NCI-H1417 (cell line): ENCODE data around the gene CACNA1I.

Experiments used
- DNase-seq, 3 experiments: peaks; one replicate each; lab custom pipeline; 2025; lab: John Stamatoyannopoulos, UW

Gene CACNA1I

DNA sequence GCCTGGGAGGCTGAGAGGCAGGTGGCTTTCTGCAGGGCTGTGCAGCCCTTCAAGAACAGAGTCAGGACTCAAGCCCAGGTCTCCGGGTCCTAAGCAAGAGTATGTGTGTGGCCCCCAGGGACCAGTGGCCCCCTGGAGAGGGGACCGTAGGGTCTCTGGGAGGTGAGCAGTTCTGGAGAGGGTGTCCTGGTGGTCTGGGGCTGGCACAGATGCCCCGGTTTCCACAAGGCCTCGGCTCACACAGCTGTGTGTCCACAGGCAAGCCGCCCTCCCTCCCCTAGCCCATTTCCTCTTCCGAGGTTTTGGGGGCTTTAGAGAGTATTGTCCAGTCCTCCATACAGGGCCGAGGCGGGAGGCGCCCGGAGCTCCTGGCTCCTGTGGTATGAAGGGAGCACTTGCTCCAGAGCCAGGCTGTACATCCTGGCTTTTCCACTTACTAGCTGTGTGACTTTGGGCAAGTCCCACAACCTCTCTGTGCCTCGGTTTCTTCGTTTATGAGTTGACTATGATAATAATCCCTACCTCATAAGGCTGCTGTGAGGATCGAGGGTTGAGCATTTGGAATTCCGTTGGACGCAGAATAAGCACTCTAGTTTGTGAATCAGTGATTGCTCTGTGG lies 34.6 kb upstream of the CACNA1I start:
- no peak for DNase-seq

DNA sequence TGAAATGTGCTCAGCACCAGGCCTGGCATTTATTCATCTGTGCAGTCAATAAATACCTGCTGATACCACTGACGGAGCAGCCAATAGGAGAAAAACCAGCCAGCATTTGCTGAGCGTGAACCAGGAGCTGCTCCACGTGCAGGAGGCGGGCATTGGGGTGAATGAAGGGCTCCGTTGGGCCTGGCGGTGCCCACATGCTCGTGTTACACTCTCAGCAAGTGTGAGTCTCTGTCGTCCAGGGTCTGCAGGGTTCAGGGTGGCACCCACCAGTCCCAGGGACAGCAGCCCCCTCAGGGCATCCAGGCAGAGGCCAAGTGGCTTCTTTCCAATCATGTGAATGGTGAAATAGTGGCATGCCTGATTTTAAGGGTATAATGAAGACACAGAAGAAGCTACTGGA lies 33.8 kb upstream of the CACNA1I start:
- DNase-seq = no peak

DNA sequence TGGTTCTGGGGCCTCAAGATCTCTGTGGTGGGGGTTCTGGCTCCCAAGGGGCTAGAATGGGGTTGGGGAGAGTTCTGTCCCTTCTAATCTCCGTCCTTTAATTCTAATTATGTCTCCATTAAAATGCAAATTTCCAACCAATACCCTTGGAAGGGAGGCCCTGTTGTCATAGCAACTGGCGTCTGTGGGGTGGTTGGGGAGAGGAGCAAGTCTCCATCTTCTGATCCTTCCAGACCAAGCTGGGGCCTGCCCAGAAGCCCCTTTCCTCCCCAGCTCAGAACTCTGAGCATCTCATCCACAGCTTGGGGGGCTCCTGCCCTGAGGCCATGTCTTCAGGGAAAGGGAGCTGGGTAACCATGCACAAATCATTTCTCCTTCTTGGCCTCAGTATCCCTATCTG lies 32.6 kb upstream of the CACNA1I start:
- no peak for DNase-seq

GRCh38 chr22:39543095-39543494 lies 27.5 kb upstream of the CACNA1I start:
- DNase-seq = no peak

GRCh38 chr22:39545386-39546365 lies 24.9 kb upstream of the CACNA1I start:
- DNase-seq = no peak

DNA sequence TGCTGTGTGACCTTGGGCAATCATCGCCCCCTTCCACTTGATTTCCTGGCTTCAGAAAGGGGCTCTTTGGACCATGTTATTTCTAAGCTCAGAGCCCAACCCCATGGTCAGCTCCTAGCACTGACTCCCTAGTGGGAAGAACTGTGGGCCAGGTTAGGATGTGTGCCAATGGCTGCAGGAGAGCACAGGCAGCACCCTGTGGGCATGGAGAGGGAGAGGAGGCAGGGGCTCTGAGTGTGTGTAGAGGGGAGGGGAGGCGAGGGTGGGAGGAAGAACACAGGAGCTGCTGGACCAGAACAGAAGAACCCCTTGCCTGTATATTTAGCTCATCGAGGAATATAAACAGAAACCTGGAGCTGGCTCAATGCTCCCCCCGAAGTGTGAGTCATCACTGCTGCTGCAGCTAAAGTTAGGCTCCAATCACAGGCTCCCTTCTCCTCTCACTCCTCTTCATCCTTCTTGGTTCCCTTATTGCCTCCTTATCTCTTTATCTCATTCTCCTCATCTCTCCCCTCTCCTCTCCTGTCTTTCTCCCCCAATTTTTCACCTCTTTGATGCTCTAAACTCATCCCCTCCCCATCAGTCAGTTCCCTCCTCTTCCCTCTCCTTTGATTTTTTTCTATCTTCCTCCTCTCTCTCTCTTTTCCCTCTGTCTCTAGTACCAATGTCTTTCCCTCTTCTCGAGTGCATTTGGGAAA lies 23.5 kb upstream of the CACNA1I start:
- peak in 1 of 3 experiments; percentile 19 for DNase-seq

DNA sequence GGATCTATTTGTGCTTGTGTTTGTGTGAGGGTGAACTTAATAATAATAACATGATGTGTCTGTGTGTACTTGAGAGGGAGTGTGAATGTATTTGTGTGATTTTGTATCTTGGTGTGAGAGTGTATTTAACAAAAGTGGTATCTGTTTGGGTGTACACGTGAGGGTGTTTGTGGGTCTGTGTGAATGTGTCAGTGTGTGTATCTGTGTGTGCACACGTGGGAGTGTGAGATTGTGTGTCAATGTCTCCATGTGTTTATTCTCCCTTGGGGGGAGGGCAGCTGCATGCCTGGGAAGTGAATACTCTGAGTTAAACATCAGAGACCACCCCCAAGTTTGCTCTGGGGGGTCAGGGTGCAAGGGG lies 23.0 kb upstream of the CACNA1I start:
- no peak for DNase-seq

DNA sequence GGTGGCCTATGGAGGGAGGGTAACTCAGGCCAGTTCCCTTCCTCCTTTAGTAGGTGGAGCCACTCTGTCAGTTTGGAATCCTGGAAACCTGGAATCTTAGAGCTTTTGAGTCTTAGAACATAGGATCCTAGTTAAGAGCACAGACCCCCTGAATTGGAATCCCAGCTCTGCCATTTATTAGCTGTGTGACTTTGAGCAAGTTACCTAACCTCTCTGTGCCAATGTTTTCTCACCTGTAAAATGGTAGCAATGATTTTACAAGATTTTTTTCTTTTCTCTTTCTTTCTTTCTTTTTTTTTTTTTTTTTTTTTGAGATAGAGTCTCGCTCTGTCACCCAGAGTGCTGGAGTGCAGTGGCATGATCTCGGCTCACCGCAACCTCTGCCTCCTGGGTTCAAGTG lies 17.1 kb upstream of the CACNA1I start:
- no peak for DNase-seq

DNA sequence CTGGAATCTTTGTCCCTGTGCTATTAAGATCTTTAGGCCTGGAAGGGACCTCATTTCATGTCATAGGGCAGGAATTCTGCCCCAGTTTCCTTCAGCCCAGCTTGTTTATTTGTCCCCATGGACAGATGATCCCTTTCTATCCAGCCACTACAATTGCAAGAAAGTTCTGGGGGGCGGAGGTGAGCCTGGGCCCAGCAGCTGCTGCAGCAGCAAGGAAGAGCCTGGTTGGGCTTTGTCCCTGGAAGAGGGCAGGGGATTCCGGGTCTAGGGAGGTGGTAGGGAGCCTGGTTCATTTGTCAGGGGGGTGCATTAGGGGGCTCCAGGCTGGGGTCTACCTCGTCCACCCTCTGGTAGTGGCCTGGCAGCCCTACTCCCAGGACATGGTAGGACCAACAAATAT lies 16.4 kb upstream of the CACNA1I start:
- no peak for DNase-seq

GRCh38 chr22:39556970-39557841 lies 13.3 kb upstream of the CACNA1I start:
- peak in 2 of 3 experiments; percentile 35 to 58 for DNase-seq

GRCh38 chr22:39558254-39558727 lies 12.3 kb upstream of the CACNA1I start:
- no peak for DNase-seq

- DNase-seq = no peak
These were observed 11.6 kb upstream of the CACNA1I start for GRCh38 chr22:39558950-39559349.

DNA sequence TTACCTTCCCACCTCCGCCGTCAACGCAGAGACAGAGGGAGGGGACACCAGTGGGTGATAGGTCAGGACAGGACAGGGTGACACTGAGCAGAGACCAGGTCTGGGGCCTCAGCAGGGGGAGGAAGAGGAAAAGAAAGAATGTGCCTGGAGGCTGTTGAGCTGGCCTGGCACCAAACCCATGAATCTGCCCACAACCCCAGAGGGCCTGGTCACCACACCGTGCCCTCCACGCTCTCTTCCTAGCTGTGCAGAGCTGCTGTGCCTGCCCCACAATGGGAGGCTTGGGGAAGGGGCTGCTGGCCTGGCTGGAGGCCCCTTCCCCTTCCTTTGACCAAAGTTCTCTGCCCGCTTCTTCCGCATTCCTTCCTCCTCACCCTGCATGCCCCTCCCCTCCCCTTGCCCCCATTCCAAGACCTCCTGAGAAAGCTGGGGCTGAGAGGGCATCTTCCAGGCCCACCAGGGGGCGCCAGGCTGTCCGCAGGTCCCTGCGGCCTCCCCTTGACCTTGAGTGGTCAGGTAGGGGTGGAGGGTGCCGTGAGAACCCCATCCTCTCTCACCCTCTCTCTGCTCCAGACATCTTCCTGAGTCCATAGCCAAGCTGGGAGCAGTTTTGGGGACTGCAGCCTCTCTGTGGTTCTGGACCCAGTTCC lies 11.0 kb upstream of the CACNA1I start:
- no peak for DNase-seq

- no peak for DNase-seq
These were observed 10.4 kb upstream of the CACNA1I start for GRCh38 chr22:39560127-39560526.

DNA sequence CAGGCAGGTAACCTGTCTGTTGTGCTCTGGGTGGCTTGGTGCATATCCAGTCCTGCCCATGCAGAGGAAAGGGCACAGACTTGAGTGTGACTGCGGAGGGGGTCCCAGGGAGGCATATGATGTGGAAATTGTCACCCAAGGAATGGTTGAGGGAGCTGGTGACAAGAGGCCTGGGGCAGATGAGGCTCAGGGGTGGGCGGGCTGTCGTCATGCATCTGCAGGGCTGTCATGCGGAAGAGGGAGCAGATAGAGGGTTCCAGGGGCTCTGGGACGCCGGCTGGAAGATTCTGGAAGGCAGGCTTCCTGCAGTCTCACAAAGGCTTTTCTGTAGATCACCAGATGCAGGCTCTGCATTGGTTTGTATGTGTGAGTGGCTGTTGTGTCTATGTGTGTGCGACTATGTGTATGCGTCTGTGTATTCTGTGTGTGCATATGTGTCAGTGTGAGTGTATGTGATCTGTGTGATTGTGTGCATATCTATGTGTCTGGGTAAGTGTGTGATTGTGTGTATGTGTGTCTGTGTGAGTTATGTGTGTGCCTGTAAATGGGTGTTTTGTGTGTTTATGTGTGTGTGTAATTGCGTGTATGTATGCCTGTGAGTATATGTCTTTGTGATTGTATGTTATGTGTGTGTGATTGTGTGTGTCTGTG lies 7.6 kb upstream of the CACNA1I start:
- no peak for DNase-seq

GRCh38 chr22:39563571-39564428 lies 6.8 kb upstream of the CACNA1I start:
- DNase-seq = no peak

GRCh38 chr22:39565414-39565944 lies 5.1 kb upstream of the CACNA1I start:
- no peak for DNase-seq

DNA sequence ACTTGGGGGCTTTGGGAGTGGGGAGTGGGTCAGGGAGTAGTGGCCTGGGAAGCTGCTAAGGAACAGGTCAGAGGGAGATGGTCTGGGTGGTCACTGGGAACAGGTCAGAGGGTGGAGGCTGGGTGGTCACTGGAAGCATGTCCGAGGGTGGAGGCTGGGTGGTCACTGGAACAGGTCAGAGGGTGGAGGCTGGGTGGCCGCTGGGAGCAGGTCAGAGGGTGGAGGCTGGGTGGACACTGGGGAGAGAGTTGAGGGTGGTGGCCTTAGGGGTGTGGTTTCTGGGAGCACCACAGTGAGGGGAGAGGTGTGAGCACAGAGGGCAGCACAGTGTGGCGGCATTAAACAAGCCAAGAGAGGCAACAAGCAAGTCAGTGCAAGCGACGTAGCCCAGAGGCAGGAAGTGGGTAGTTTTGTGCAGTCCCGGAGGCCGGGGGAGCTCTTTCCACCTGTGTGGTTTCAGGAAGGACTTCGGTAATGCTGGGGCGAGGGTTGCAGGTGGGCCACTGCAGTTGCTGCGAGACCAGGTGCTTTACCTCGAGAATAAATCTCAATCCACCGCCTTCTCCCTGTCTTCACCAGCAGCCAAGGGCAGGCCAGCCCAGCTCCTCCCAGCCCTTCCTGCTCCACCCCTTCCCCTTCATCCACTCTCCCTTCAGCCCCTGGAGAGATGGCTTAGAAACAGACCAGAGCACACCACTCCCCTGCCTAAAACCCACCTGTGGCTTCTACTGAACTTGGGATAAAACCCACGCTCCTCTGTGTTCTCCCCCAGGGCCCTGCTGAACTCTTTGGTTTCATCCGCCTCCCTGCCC lies 3.2 kb upstream of the CACNA1I start:
- DNase-seq = peak in 1 of 3 experiments; percentile 8
